H4 (cell line): Measurements from ENCODE around the gene NLRP6. TPM values are rescaled to one million over a fixed set of nuclear protein-coding genes. Genes with fewer than 3 reads are reported as not detected.

Experiments
- DNase-seq: peaks from one replicate; pipeline ENCODE4 v3.0.0-alpha.2; 2015; ENCODE audit warnings: low spot score
- total RNA-seq: library from RNA; depleted of rRNA; stranded (reverse); fragments of >200 nt; shearing (Covaris generic); gene quantifications from 2 replicates; pipeline ENCODE4 v1.2.3, GENCODE V29; 2014

Gene NLRP6
- total RNA-seq, 1 experiment from 2014 or later, result not detected

DNA sequence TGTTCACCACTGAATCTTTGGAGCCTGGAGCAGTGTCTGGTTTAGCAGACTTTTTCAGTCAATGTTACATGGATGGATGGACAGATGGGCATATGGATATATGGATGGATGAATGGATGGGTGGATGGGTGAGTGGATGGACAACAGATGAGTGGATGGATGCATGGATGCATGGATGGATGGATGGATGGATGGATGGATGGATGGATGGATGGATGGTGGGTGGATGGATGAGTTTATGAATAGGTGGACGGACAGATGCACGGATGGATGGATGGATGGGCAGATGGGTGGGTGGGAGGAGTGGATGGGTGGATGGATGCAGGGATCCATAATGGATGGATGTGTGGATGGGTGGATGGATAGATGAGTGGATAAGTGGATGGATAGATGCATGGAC is 22.4 kb upstream of the NLRP6 start:
- no peak for DNase-seq

DNA sequence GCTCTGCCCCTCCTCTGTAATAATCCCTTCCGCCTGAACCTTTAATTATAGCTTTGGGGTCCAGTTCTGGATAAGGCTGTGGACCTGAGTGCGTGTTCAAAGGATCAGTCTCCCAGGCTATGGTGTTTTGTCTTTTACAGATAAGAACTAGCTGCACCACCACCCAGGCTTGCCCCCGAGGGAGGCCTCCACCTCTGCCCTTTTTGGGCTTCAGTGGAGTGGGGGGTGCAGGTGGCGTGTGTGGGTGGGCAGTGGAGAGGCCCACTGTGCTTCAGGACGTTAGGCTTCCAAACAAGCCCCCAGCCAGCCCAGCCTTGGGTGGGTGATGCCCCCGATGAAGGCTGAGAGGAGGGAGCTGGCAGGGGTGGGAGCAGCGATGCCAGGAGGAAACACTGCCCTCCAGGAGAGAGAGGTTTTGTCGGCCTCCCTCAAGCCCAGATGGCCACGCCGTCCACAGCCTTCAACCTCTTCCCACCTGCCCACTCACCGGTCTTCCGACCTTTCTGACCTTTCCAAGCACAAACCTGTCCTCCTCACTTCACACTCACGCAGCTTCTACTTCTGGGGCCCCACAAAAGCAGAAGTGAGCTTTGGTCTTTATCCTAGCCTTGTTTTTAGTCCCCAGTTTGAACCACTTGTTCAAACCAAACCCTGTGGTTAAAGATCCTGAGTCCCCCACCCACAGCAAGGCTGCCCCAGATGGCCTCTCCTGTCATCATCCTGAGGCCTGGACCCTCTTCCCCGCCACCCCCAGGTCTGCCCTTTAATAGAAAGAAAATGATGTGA is 21.1 kb upstream of the NLRP6 start:
- DNase-seq, result no peak

DNA sequence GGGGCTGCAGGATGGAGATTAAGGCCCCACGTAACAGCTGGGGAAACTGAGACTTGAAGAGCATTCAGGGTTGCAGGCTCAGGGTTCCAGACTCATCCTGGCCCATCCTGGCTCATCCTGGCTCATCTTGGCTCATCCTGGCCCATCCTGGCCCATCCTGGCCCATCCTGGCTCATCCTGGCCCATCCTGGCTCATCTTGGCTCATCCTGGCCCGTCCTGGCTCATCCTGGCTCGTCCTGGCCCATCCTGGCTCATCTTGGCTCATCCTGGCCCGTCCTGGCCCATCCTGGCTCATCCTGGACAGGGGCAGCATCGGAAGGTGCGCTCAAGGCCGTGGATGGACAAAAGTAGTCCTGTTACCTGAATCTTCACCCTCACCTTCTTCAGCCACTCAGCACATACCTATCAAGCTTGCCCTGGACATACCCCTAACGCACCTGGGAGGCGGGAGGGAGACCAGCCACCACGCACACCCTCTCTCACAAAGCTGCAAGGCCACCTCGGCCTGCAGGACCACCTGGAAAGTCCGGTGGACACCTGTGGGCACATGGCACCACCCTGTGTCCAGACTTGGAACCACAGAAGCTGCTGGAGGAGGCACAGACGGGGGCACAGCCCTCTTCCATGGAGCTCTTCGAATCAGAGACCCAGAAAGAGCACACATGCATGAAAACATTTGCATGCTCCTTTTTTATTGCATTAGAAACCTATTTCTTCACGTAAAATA is 20.3 kb upstream of the NLRP6 start:
- no peak for DNase-seq

DNA sequence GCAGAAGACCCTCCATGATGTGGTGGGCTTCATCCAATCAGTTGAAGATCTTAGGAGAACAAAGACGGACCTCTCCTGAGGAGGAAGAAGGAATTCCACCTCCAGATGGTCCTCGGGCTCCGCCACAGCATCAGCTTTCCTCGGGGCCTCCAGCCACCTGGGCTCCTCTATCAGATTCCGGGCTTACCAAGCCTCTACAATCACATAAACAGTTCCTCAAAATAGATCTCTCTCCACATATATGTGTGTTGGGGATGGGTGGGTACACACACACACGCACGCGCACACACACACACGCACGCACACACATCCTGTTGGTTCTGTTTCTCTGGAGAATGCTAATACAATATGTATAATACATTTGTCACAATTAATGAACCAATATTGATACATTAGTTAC is 18.8 kb upstream of the NLRP6 start:
- no peak for DNase-seq

DNA sequence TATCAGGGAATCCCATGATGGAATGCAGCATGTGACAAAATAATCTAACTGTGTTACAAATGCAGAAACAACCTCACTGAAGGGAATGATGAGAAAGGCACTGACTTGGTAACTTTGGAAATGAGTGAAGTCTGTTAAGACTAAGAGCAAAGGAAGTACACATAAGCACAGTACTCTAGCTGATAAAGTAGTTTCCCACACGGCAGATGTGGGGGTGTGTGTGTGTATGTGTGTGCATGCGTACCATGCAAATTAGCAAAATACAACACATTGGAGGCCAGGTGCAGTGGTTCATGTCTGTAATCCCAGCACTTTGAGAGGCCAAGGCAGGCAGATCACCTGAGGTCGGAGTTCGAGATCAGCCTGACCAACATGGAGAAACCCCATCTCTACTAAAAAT is 16.6 kb upstream of the NLRP6 start:
- no peak for DNase-seq

DNA sequence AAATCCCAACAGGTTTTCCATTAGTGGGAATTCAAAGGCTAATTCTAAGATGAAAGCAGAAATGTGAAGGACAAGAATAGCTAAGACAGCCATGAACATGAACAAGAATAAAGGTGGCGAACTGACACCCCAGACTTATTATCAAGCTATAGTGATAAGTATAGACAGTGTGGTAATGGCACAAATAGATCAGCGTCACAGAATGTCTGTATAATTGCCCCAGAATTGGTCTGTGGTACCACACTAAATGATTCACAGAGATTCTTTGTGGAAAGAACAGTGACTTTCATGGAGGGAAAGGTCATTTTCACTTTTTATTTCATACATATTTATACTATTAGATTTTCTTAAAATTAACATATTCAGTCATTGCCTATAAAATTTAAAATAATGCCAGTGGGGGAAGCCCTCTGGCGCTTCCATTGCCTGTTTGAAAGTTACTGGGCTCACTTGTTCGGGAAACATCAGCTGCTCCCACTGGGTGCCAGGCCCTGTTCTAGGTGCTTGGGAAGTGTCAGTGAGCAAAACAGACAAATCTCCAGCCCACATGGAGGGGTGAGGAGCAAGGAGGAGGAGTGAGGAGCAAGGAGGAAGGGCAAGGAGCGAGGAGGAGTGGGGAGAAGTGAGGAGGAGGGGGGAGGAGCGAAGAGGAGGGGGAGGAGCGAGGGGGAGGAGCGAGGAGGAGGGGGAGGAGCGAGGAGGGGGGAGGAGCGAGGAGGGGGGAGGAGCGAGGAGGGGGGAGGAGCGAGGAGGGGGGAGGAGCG is 11.3 kb upstream of the NLRP6 start:
- no peak for DNase-seq

DNA sequence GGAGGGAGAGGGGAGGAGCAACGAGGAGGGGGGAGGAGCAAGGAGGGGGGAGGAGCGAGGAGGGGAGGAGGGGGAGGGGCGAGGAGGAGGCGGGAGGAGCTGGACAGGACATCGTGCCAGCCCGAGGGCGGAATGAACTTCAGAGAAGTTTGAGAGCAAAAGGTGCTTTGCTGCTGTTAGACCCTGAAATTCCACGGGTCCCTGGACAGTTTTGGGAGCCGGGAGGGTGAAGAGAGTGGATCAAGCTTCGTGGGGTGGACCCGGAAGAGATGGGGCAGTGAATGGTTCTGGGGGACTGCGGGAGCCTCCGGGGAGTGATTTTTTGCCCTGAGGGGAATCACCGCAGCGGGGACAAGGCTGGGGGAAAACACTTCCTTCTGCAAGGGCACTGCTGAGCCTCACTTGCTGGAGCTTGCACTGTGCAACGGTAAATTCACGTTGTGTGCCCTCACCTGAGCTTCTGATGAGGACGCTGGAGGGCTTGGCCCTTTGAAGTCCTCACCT is 10.7 kb upstream of the NLRP6 start:
- no peak for DNase-seq

DNA sequence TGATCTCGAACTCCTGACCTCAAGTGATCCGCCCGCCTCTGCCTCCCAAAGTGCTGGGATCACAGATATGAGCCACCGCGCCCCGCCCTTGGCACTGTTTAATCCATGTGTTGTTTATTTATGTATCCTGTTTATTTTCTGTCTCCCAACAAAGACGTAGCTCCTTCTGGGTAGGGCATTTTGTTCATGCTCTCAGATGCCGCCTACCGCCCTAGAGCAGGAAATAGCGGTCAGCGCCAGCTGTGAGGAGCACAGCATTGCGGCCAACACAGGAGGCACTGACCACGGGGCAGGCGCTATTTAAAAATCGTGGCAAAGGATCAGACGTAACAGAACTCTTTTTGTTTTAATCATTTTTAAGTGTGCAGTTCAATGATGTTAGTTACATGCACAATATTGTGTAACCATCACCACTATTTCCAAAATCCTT is 9.5 kb upstream of the NLRP6 start:
- peak; percentile 99 for DNase-seq

DNA sequence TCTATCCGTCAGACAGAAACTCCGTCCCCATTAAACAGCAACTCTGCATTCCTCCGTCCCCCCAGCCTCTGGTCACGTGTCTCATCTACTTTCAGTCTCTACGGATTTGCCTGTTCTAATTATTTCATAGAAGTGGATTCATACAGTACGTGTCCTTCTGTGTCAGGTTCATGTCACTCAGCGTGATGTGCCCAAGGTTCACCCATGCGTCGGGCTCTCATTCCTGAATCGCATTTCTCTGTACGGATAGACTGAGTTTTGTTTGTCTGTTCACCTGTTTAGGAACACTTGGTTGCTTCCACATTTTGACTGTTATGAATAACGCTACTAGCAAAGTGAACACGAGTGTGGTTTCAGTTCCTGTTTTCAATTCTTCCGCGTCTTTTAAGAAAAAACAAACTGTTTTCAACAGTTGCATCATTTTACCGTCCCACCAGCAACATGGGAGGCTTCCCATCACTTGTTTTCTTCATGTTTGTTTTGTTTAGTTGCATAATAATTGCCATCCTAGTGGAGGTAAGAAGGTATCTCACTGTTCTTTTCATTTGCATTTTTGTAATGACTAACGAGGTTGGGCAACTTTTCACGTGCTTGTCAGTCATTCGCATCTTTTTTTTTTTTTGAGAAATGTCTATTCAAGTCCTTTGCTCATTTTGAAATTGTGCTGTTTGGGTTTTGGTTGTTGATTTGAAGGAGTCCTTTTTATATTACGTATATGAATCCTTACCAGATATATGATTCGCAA is 8.9 kb upstream of the NLRP6 start:
- peak; percentile 57 for DNase-seq

DNA sequence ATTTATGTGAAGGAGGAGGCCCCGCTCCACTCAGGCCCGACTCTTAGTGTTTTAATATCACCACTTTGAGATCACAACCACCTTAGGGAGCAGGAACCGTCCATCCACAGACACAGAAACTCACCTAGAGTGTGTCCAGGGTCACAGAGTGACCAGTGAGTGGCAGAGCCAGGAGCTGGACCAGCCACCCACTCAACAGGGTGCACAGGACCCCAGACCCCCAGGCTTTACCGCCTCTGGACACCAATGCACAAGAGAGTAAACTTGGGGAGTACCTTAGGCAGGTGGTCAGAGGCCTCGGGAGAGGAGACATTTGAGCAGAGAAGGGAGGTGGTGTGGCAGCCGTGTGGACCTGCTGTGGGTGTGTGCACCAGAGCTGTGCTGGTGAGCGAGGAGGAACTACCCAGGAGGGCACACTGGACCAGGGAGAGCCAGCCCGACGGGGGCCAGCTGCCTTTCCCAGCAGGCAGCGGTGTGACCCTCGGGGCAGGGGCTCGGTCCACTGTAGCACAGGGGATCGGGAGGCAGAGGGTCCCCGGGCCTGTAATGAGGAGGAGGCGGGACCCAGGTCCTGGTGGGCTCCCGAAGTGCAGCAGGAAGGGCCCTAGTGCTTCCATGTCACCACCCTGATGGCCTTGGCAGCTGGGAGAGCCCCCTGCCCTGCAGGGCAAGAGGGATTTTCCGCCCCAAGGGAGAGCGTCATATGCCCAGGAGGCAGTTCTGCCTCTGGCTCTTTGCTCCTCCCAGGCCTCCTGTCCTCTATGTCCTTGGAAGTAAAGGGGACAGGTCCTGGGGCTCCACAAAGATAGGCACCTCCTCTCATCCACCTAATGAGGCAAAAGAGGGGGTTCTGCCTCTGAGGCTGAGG is 7.5 kb upstream of the NLRP6 start:
- no peak for DNase-seq

DNA sequence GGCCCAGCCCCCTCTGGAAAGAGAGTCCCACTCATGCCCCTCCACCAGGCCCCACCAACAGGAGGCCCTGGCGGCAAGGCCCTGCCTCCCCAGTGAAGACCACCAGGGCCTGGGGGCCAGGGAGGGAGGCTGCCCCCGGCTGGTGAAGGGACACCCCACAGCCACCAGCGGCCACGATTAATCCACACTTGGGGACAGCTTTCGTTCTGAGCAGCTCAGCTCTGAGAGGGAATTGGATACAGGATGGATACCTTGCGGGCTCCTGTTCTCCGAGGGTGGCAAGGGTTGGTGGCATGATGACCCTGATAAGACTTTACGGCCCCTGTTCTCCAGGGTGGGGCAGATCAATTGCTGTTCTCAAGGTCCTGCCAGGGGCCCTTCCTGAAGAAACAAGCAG is 6.9 kb upstream of the NLRP6 start:
- DNase-seq, result no peak

DNA sequence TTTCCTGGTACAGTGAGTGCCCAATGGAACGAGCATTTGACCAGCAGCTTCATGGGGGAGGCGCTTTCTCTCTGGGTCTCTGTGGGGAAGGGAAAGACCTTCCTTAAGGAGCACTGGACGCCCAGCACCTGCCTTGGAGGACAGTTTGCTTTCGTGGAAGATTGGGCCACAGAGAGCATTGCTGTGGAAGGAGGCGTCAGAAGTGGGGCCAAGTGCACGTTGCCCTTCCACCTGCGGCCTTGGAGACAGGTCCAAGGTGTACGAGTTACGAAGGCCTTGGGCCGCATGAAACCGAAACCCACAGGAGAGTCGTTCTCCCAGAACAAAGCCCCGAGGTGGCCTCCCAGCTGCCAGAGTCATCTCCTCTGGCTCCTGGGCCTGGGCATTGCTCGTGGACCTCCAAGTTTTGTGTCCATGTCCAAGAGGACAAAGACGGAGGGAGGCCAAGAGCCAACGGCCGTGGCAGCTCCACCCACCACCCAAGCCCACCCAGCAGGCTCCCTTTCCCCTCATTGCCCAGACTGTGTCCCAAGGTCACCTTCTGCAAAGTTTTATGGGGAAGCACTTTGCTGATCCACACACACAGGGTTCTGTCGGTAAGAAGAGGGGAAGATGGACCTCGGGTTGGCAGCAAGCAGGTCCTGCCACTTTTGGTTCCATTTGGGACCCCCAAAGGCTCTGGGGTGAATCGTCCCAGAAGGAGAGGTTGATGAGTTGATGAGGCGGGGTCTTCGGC is 5.8 kb upstream of the NLRP6 start:
- no peak for DNase-seq

DNA sequence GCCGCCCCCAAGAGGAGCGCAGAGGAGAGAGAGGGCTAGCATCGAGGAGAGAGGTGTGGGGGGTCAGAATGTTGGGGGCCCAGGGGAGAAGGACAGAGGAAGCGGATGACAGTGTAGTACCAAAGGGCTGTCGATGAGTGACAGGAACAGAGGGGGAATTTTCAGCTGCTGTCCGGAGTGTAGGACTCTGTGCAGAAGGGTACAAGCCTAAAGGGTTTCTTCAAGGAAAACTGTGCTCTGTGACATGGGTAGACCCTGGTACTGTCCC is 5.3 kb upstream of the NLRP6 start:
- DNase-seq, result no peak

DNA sequence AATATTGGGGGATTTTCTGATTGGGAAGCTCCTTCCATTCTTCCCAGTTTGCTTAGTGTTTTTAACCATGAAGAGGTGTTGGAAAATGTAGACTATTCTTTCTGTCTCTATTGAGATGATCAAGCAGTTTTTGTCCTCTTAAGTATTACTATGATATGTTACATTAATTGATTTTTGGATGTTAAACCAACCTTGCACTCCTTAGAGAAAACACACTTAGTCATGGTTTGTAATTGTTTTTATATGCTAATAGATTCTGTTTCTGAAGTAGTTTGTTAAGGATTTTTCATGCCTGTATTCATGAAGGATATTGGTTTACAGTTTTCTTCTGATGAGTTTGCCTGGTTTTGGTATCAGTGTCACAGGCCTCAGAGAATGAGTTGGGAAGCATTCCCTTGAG is 2.0 kb upstream of the NLRP6 start:
- DNase-seq, result no peak

DNA sequence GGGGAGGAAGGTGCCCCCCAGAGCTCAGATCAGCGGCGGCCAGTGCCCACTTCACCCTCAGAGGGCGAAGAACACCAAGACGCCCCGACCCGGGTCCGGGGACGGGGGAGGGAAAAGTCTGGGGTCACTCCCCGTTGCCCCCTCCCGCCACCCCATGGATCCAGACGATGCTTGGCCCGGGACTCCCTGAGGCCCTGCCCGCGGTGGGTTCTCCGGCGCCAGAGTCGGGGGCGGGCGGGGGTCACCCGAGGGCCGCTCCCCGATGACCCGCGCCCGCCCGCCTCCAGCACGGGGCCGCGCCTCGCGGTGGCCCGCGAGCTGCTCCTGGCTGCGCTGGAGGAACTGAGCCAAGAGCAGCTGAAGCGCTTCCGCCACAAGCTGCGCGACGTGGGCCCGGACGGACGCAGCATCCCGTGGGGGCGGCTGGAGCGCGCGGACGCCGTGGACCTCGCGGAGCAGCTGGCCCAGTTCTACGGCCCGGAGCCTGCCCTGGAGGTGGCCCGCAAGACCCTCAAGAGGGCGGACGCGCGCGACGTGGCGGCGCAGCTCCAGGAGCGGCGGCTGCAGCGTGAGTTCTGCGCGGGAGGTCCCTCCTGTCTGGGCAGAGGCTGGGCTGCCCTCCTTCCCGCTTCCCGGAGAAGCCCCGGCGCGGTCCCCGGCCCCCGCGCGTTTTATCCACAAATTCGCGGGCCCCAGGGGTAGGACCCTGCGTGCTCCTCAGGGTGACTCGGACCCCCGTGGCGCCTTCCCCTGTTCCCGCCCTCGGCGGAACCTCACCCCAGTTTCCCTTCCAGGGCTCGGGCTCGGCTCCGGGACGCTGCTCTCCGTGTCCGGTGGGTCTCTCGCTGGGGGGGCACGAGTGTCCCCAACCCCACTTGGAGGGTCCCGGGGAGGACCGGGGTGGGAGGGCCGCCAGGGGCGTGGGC is 1.1 kb downstream of the NLRP6 start:
- DNase-seq, result no peak

DNA sequence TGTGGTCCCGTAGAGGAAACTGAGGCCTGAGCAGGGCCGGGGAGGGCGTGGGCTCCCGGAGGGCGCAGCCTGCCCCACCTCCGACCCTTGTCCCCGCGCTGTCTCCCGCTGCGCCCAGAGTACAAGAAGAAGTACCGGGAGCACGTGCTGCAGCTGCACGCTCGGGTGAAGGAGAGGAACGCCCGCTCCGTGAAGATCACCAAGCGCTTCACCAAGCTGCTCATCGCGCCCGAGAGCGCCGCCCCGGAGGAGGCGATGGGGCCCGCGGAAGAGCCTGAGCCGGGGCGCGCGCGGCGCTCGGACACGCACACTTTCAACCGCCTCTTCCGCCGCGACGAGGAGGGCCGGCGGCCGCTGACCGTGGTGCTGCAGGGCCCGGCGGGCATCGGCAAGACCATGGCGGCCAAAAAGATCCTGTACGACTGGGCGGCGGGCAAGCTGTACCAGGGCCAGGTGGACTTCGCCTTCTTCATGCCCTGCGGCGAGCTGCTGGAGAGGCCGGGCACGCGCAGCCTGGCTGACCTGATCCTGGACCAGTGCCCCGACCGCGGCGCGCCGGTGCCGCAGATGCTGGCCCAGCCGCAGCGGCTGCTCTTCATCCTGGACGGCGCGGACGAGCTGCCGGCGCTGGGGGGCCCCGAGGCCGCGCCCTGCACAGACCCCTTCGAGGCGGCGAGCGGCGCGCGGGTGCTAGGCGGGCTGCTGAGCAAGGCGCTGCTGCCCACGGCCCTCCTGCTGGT is 1.9 kb downstream of the NLRP6 start:
- DNase-seq, result no peak

DNA sequence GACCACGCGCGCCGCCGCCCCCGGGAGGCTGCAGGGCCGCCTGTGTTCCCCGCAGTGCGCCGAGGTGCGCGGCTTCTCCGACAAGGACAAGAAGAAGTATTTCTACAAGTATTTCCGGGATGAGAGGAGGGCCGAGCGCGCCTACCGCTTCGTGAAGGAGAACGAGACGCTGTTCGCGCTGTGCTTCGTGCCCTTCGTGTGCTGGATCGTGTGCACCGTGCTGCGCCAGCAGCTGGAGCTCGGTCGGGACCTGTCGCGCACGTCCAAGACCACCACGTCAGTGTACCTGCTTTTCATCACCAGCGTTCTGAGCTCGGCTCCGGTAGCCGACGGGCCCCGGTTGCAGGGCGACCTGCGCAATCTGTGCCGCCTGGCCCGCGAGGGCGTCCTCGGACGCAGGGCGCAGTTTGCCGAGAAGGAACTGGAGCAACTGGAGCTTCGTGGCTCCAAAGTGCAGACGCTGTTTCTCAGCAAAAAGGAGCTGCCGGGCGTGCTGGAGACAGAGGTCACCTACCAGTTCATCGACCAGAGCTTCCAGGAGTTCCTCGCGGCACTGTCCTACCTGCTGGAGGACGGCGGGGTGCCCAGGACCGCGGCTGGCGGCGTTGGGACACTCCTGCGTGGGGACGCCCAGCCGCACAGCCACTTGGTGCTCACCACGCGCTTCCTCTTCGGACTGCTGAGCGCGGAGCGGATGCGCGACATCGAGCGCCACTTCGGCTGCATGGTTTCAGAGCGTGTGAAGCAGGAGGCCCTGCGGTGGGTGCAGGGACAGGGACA is 2.7 kb downstream of the NLRP6 start:
- no peak for DNase-seq
